ENCODE measurements around the gene TSHB. TPM values are rescaled to one million over a fixed set of nuclear protein-coding genes. Genes with fewer than 3 reads are reported as not detected.

The TSHB gene
- not detected for total RNA-seq

- TF ChIP-seq POLR2AphosphoS5 (IDR thresholded peaks at IDR 0.05) (no peak), POLR2A (IDR thresholded peaks at IDR 0.05) (no peak), EP300 (IDR thresholded peaks at IDR 0.05) (no peak), CTCF (IDR thresholded peaks at IDR 0.05) (no peak)
- H3K27ac ChIP-seq = no peak within 1 kb of the TSS
- H3K4me3 ChIP-seq = no peak within 1 kb of the TSS
- no peaks in the 10 kb centered on the region for H3K36me3 ChIP-seq
- no peaks in the 10 kb centered on the region for H3K4me1 ChIP-seq
- no peak for ATAC-seq (ENCODE audit: low FRiP score in 2 of 2)
- H3K9me3 ChIP-seq = no peaks in the 10 kb centered on the region
- no peaks in the 10 kb centered on the region for H3K27me3 ChIP-seq
- no peak for DNase-seq
Observed at GRCh38 chr1:115029526-115029925, at the start of gene TSHB. TSHB (plus strand) TSS chr1:115029826; CDS start chr1:115033363, 3,537 bp downstream.

- DNase-seq = no peak
- H3K4me3 ChIP-seq = no peak overlapping the region
- H3K36me3 ChIP-seq = no peaks in the 10 kb centered on the region
- TF ChIP-seq POLR2AphosphoS5 (IDR thresholded peaks at IDR 0.05) = no peak
- no peak for TF ChIP-seq EP300 (IDR thresholded peaks at IDR 0.05)
- TF ChIP-seq POLR2A (IDR thresholded peaks at IDR 0.05) = no peak
- TF ChIP-seq CTCF (IDR thresholded peaks at IDR 0.05) = no peak
- no peak for ATAC-seq (ENCODE audit: low FRiP score in 2 of 2)
- 41 to 54% methylated on average over 1 of the region's 1 CpG for WGBS, 2 donors
- no peak overlapping the region for H3K27ac ChIP-seq
- peaks cover 0 to 13% (median 4%) of the 10 kb centered on the region in 4 donors for H3K9me3 ChIP-seq
- H3K27me3 ChIP-seq = no peaks in the 10 kb centered on the region
- no peaks in the 10 kb centered on the region for H3K4me1 ChIP-seq
Observed at GRCh38 chr1:114982251-114982650, 47.4 kb upstream of the TSHB start.

- ATAC-seq (ENCODE audit: low FRiP score in 2 of 2) (no peak), DNase-seq (no peak)
- H3K9me3 ChIP-seq = peaks cover 12 to 24% (median 19%) of the 10 kb centered on the region in 4 donors
- H3K4me1 ChIP-seq = no peaks in the 10 kb centered on the region
- TF ChIP-seq POLR2A (IDR thresholded peaks at IDR 0.05) (no peak), CTCF (IDR thresholded peaks at IDR 0.05) (no peak), POLR2AphosphoS5 (IDR thresholded peaks at IDR 0.05) (no peak), EP300 (IDR thresholded peaks at IDR 0.05) (no peak)
- H3K36me3 ChIP-seq = no peaks in the 10 kb centered on the region
- no peaks in the 10 kb centered on the region for H3K27me3 ChIP-seq
- no peak overlapping the region for H3K4me3 ChIP-seq
- no peak overlapping the region for H3K27ac ChIP-seq
Observed at GRCh38 chr1:114986286-114986685, 43.3 kb upstream of the TSHB start.

- Histone ChIP-seq H3K4me3 (no peak overlapping the region), H3K27me3 (no peaks in the 10 kb centered on the region), H3K4me1 (no peaks in the 10 kb centered on the region), H3K9me3 (peaks cover 12 to 15% (median 13%) of the 10 kb centered on the region in 4 donors), H3K27ac (no peak overlapping the region), H3K36me3 (no peaks in the 10 kb centered on the region)
- no peak for DNase-seq
- ATAC-seq (ENCODE audit: low FRiP score in 2 of 2) = no peak
- 90 to 94% methylated on average over 1 of the region's 1 CpG for WGBS, 2 donors
- no peak for TF ChIP-seq POLR2A (IDR thresholded peaks at IDR 0.05)
Observed at GRCh38 chr1:114988095-114988494, 41.5 kb upstream of the TSHB start.

GRCh38 chr1:114997510-114998289, 31.9 kb upstream of the TSHB start:
- Histone ChIP-seq H3K36me3 (no peaks in the 10 kb centered on the region), H3K4me1 (no peaks in the 10 kb centered on the region), H3K4me3 (no peak overlapping the region), H3K27ac (no peak overlapping the region), H3K9me3 (no peaks in the 10 kb centered on the region), H3K27me3 (no peaks in the 10 kb centered on the region)
- TF ChIP-seq EP300 (IDR thresholded peaks at IDR 0.05) (no peak), POLR2A (IDR thresholded peaks at IDR 0.05) (no peak), CTCF (IDR thresholded peaks at IDR 0.05) (no peak), POLR2AphosphoS5 (IDR thresholded peaks at IDR 0.05) (no peak)
- DNase-seq (no peak), ATAC-seq (ENCODE audit: low FRiP score in 2 of 2) (no peak)
